DMS153 treated with DMSO at 0.1 percent for 48 hours (cell line): ENCODE data around the gene DGUOK.
"Not testable (repeated sequence)": the region's sequence is repeated elsewhere in the genome, so short reads cannot be mapped to it uniquely, and the experiment has no call there.

Source experiments
- DNase-seq: peaks from one replicate; lab custom pipeline; 2025; ENCODE audit not compliant: unreplicated experiment; lab: John Stamatoyannopoulos, UW

The DGUOK gene

GRCh38 chr2:73926493-73927327 lies at the start of gene DGUOK:
DGUOK (plus strand) TSS chr2:73926880; CDS start chr2:73926911, 31 bp downstream.
- DNase-seq = peak; percentile 90

- peak; percentile 25 for DNase-seq
These were observed 49.4 kb upstream of the DGUOK start for GRCh38 chr2:73877071-73877802.

DNA sequence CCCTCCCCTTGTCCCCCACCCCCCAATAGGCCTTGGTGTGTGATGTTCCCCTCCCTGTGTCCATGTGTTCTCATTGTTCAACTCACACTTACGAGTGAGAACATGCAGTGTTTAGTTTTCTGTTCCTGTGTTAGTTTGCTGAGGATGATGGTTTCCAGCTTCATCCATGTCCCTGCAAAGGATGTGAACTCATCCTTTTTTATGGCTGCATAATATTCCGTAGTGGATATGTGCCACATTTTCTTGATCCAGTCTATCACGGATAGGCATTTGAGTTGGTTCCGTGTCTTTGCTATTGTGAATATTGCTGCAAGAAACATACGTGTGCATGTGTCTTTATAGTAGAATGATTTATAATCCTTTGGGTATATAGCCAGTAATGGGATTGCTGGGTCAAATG lies 48.7 kb upstream of the DGUOK start:
- not testable (repeated sequence) for DNase-seq

- no peak for DNase-seq
These were observed 41.3 kb upstream of the DGUOK start for GRCh38 chr2:73885406-73885805.

- DNase-seq = no peak
These were observed 40.3 kb upstream of the DGUOK start for GRCh38 chr2:73886357-73886756.

DNA sequence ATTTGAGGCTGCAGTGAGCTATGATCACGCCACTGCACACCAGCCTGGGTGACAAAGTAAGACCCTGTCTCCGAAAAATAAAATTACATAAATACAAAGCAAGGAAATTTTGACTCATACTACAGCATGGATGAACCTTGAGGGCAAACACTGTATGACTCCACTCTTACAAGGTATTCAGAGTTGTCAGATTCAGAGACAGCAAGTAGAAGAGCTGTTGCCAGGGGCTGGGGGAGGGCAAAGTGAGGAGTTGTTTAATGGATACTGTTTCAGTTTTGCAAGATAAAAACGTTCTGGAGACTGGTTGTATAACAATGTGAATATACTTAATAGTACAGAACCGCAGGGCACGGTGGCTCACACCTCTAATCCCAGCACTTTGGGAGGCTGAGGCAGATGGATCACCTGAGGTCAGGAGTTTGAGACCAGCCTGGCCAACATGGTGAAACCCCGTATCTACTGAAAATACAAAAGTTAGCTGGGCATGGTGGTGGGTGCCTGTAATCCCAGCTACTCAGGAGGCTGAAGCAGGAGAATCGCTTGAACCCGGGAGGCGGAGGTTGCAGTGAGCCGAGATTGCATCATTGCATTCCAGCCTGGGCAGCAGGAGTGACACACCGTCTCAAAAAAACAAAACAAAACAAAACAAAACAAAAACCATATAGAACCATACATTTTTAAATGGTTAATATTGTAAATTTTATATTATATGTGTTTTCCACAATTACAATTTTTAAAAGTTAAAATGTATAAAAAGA lies 38.9 kb upstream of the DGUOK start:
- DNase-seq = not testable (repeated sequence)

DNA sequence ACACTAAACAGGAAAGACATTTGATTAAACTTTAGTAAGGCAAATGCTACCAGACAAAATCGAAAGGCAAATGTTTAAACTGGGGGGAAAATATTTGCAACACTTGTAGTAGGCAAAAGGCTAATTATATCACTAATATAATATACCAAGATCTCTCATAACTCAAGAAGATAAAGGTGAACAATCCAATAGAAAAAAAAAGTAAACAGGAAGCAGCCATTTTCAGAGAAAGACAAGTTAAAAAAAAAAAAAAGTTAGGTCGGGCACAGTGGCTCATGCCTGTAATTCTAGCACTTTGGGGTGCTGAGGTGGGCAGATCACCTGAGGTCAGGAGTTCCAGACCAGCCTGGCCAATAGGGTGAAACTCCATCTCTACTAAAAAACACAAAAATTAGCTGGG lies 38.3 kb upstream of the DGUOK start:
- no peak for DNase-seq

DNA sequence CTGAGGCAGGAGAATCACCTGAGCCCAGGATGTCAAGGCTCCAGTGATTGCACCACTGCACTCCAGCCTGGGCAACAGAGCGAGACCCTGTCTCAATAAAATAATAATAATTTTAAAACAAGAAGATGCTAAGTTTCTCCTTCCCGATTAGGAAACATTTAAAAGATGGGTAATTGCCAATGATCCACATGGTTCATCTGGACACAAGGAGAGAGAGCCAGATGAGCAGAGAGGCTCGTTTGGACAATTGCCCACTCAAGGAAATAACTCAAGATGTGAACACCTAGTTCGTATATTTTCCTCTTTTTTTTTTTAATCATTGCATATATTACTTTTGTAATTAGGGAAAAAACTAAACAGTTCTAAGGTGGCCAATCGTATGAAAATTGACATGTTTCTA lies 37.5 kb upstream of the DGUOK start:
- DNase-seq = no peak

- DNase-seq = no peak
These were observed 36.2 kb upstream of the DGUOK start for GRCh38 chr2:73890301-73891092.

- no peak for DNase-seq
These were observed 35.3 kb upstream of the DGUOK start for GRCh38 chr2:73891276-73891901.

- no peak for DNase-seq
These were observed 33.9 kb upstream of the DGUOK start, which contains the start of gene ACTG2 for GRCh38 chr2:73892631-73893329. ACTG2 (plus strand) TSS chr2:73893008; CDS start chr2:73901312, 8,304 bp downstream.

GRCh38 chr2:73893764-73894474 lies 32.8 kb upstream of the DGUOK start:
- no peak for DNase-seq

- no peak for DNase-seq
These were observed 32.2 kb upstream of the DGUOK start for GRCh38 chr2:73894475-73894850.

GRCh38 chr2:73894877-73895276 lies 31.8 kb upstream of the DGUOK start:
- no peak for DNase-seq

- no peak for DNase-seq
These were observed 31.2 kb upstream of the DGUOK start for GRCh38 chr2:73895473-73895872.

DNA sequence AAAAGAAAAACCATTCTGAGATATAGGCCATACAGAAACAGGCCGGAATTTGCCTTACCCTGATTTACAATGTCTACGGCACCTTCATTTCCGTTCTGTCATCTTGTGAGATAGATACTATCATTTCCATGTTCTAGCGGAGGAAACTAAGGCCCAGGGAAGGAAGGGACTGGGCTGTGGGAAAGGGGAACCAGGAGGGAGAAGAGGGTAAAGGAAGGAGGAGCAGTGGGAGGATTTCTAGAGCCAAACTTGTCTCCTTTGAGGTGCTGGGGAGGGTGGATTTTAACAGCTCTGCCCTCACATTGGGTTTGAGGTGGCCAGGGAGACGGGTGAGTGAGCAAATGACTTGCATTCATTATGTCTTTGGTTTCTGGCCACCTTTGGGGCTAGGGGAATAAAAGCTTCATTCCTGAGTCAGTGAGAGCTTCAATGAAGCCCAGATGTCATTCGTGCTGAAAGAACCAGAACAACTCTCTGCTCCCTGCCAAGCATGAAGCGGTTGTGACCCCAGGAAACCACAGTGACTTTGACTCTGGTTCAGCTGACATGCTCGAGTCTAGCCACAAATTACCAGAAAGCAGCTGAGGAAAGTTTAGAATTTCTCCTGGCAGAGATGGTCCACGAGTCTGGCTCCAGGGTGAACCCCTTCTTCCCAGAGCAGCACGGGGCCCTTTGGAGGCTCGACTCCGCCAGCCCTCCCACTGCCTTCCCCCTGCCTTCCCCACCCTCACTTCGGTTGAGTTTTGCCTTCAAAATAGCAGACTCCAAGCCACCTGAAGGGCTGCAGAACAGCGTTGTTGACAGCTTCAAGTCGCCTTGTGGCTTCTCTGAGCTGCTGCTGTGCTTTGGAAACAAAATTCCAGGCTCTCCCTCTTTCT lies 30.1 kb upstream of the DGUOK start:
- no peak for DNase-seq

DNA sequence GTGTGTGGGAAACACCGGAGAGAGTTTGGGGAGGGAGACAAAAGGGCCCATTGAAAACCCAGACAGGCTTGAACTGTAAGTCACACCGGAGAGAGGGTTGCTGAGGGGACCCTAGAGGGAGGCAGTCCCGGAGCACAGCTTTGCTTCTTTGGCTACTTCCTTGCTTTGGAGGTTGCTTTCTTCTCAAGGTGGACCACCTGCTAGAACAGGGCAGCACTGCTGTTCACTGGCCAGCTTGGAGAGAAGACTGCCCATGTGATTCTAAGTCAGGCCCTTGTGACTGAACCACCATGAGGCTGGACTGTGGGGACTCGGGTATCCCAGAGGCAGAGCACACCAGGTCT lies 29.5 kb upstream of the DGUOK start:
- DNase-seq = no peak

DNA sequence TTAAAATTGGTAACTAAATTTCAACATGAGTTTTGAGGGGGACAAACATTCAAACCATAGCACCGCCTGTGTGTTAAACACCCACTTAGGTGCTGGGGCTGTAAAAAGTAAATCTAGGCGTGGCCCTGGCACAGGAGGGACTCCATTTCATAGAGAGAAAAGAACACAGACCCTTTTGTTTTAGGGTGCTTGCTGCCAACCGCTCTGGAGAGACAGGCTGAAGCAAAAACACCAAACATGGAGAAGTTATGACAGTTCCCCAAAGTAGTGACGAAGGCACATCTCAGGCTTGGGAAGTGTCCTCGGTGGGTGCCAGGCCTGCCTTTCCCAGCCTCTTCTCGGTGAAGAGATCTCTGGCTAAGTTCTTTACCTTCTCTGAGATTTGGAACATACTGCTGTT lies 28.7 kb upstream of the DGUOK start:
- no peak for DNase-seq
